ENCODE measurements around the gene MVB12B.

DNA sequence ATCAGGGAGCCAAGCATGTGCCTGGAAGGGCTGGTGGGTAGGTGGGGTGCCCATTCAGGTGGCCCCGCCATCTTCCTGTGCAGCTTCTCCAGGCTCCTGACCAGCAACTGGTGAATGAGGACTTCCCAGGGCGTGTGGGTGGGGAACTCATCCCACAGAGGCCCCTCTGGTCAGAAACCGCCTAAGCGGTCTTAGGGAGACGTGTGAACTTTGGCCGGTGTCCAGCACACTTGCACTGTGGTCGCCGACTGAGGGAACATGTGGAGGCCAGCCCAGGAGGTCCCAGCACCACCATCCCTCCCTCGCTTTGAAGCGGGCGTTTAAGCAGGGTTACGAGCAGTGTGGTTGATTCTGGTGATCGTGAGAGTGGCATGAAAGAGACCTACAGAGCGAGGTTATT lies 77.8 kb downstream of the MVB12B start:
- TF ChIP-seq, protein P1, sequence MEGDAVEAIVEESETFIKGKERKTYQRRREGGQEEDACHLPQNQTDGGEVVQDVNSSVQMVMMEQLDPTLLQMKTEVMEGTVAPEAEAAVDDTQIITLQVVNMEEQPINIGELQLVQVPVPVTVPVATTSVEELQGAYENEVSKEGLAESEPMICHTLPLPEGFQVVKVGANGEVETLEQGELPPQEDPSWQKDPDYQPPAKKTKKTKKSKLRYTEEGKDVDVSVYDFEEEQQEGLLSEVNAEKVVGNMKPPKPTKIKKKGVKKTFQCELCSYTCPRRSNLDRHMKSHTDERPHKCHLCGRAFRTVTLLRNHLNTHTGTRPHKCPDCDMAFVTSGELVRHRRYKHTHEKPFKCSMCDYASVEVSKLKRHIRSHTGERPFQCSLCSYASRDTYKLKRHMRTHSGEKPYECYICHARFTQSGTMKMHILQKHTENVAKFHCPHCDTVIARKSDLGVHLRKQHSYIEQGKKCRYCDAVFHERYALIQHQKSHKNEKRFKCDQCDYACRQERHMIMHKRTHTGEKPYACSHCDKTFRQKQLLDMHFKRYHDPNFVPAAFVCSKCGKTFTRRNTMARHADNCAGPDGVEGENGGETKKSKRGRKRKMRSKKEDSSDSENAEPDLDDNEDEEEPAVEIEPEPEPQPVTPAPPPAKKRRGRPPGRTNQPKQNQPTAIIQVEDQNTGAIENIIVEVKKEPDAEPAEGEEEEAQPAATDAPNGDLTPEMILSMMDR (IDR thresholded peaks at IDR 0.05) = no peak
- TF ChIP-seq EP300 (IDR thresholded peaks at IDR 0.05; ENCODE audit: low read depth) (no peak), POLR2AphosphoS5 (IDR thresholded peaks at IDR 0.05) (no peak), POLR2A (IDR thresholded peaks at IDR 0.05) (no peak)
